ENCODE measurements around the gene CHTOP. TPM values are rescaled to one million over a fixed set of nuclear protein-coding genes. Genes with fewer than 3 reads are reported as not detected.

CHTOP gene
- total RNA-seq, 2 donors from 2014 or later = 38.2 to 50.1 TPM

- Histone ChIP-seq H3K36me3 (peaks cover 9% of the 10 kb centered on the region), H3K4me1 (peaks cover 0 to 32% of the 10 kb centered on the region in 2 donors), H3K9me3 (no peaks in the 10 kb centered on the region), H3K27ac (no peak overlapping the region), H3K4me3 (no peak overlapping the region), H3K27me3 (no peaks in the 10 kb centered on the region)
- TF ChIP-seq, protein P1, sequence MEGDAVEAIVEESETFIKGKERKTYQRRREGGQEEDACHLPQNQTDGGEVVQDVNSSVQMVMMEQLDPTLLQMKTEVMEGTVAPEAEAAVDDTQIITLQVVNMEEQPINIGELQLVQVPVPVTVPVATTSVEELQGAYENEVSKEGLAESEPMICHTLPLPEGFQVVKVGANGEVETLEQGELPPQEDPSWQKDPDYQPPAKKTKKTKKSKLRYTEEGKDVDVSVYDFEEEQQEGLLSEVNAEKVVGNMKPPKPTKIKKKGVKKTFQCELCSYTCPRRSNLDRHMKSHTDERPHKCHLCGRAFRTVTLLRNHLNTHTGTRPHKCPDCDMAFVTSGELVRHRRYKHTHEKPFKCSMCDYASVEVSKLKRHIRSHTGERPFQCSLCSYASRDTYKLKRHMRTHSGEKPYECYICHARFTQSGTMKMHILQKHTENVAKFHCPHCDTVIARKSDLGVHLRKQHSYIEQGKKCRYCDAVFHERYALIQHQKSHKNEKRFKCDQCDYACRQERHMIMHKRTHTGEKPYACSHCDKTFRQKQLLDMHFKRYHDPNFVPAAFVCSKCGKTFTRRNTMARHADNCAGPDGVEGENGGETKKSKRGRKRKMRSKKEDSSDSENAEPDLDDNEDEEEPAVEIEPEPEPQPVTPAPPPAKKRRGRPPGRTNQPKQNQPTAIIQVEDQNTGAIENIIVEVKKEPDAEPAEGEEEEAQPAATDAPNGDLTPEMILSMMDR (IDR thresholded peaks at IDR 0.05) = no peak
- DNase-seq (ENCODE audit: low spot score) = no peak
Measured at GRCh38 chr1:153673511-153673910, 39.6 kb downstream of the CHTOP start.

DNA sequence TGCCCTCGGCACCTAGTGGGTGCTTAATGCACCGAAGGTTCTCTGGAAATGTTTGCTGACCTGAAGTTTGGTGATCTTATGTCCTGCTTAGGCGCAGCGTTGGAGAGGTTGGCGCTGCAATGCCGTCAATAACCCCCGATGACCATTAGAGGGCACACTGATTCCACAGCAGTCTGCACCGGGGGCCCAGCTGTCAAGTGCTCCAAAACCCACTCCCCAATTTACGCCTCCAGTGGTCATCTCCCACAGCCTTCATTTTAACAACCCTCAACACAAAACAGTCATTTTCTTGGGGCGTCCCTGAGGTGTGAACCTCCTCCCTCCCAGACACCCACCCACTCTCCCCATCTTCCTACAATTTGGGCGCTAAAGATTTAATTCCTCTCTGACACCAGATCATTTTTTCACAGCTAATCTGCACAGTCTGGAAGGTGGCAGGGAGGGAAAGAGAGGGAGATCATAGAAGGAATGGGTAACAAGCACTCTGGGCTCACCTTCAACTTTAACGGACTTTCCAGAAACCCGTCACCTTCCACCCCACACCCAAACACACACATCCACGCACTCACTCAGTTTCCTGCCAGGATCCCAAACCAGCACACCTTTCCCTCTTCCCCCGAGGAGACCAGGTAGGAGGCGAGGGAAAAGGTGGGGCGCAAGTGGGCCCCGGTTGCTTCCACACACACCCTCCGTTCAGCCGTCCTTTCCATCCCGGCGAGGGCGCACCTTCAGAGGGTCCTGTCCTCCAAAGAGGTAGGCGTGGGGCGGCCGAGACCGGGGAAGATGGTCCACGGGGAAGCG, 44.1 kb downstream of the CHTOP start:
- H3K4me3 ChIP-seq = peak overlapping the region; percentile 45 to 68
- peak overlapping the region; percentile 64 to 65 for H3K27ac ChIP-seq
- H3K36me3 ChIP-seq = no peaks in the 10 kb centered on the region
- TF ChIP-seq, protein P1 (IDR thresholded peaks at IDR 0.05) = peak; percentile 93 to 97
- H3K27me3 ChIP-seq = no peaks in the 10 kb centered on the region
- H3K4me1 ChIP-seq = peaks cover 0 to 31% of the 10 kb centered on the region in 2 donors
- no peak for DNase-seq (ENCODE audit: low spot score)
- no peaks in the 10 kb centered on the region for H3K9me3 ChIP-seq

DNA sequence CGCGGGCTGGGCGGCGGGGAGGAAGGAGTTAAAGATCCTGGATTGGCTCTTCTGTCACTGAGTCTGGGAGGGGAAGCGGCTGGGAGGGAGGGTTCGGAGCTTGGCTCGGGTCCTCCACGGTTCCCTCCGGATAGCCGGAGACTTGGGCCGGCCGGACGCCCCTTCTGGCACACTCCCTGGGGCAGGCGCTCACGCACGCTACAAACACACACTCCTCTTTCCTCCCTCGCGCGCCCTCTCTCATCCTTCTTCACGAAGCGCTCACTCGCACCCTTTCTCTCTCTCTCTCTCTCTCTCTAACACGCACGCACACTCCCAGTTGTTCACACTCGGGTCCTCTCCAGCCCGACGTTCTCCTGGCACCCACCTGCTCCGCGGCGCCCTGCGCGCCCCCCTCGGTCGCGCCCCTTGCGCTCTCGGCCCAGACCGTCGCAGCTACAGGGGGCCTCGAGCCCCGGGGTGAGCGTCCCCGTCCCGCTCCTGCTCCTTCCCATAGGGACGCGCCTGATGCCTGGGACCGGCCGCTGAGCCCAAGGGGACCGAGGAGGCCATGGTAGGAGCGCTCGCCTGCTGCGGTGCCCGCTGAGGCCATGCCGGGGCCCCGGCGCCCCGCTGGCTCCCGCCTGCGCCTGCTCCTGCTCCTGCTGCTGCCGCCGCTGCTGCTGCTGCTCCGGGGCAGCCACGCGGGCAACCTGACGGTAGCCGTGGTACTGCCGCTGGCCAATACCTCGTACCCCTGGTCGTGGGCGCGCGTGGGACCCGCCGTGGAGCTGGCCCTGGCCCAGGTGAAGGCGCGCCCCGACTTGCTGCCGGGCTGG, 44.9 kb downstream of the CHTOP start, which contains the start of gene NPR1:
NPR1 (plus strand) TSS at position 170 of the 818 bp plus-strand sequence; CDS start at position 591, 421 bp downstream.
- peak; percentile 74 for DNase-seq (ENCODE audit: low spot score)
- no peaks in the 10 kb centered on the region for H3K9me3 ChIP-seq
- TF ChIP-seq, protein P1 (IDR thresholded peaks at IDR 0.05) = no peak
- H3K36me3 ChIP-seq = no peaks in the 10 kb centered on the region
- H3K4me1 ChIP-seq = peaks cover 0 to 31% of the 10 kb centered on the region in 2 donors
- H3K27me3 ChIP-seq = no peaks in the 10 kb centered on the region
- peak within 1 kb of the TSS; percentile 45 to 68 for H3K4me3 ChIP-seq
- peak within 1 kb of the TSS; percentile 64 to 65 for H3K27ac ChIP-seq

DNA sequence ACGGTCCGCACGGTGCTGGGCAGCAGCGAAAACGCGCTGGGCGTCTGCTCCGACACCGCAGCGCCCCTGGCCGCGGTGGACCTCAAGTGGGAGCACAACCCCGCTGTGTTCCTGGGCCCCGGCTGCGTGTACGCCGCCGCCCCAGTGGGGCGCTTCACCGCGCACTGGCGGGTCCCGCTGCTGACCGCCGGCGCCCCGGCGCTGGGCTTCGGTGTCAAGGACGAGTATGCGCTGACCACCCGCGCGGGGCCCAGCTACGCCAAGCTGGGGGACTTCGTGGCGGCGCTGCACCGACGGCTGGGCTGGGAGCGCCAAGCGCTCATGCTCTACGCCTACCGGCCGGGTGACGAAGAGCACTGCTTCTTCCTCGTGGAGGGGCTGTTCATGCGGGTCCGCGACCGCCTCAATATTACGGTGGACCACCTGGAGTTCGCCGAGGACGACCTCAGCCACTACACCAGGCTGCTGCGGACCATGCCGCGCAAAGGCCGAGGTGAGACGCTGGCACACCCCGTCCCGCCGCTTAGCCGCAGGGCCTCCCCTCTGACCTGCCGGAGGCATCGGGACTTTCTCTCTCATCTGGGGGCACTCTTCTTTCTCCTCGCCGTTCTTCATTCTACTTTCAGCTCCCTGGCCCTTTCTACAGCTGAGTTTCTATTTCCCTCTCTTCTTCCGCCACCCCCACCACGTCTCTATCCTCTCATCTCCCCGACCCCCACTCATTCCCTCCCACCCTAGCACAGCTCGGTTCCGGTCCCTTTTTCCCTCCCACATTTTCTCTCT, 45.7 kb downstream of the CHTOP start:
- Histone ChIP-seq H3K9me3 (no peaks in the 10 kb centered on the region), H3K4me3 (peak overlapping the region; percentile 45 to 68), H3K36me3 (no peaks in the 10 kb centered on the region), H3K27ac (peak overlapping the region; percentile 64 to 65), H3K27me3 (no peaks in the 10 kb centered on the region), H3K4me1 (peaks cover 0 to 31% of the 10 kb centered on the region in 2 donors)
- DNase-seq (ENCODE audit: low spot score) = no peak
- TF ChIP-seq, protein P1 (IDR thresholded peaks at IDR 0.05) = peak in 1 of 2 donors; percentile 46

DNA sequence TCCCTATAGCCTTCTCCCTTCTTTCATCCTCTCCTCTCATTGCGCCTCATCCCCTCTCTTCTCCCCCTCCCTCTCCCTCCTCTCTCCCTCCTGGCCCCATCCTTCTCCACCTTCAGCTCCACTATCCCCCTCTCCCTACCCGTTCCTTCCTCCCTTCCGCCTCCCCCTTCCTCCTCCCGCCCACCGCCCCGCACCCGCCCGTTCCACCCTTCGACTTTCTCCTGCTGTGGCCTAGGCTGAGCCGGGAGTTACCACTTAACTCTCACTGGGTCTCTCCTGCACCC, 46.2 kb downstream of the CHTOP start:
- no peaks in the 10 kb centered on the region for H3K27me3 ChIP-seq
- H3K4me1 ChIP-seq = peaks cover 0 to 31% of the 10 kb centered on the region in 2 donors
- H3K9me3 ChIP-seq = no peaks in the 10 kb centered on the region
- no peaks in the 10 kb centered on the region for H3K36me3 ChIP-seq
- TF ChIP-seq, protein P1 (IDR thresholded peaks at IDR 0.05) = no peak
- H3K4me3 ChIP-seq = peak overlapping the region; percentile 45 to 68
- no peak for DNase-seq (ENCODE audit: low spot score)
- H3K27ac ChIP-seq = peak overlapping the region; percentile 64 to 65
